ENCODE results near the gene ABCA2.

The ABCA2 gene

GRCh38 chr9:137012694-137013570, 15.1 kb downstream of the ABCA2 start:
- no peak for DNase-seq

- no peak for DNase-seq
Measured at GRCh38 chr9:137011907-137012675, 15.9 kb downstream of the ABCA2 start.

- no peak for DNase-seq
Measured at GRCh38 chr9:137011156-137011555, 16.9 kb downstream of the ABCA2 start.

- DNase-seq = no peak
Measured at GRCh38 chr9:137009938-137010732, 17.9 kb downstream of the ABCA2 start.

- no peak for DNase-seq
Measured at GRCh38 chr9:137009217-137009616, 18.8 kb downstream of the ABCA2 start.

GRCh38 chr9:137008312-137008711, 19.7 kb downstream of the ABCA2 start:
- DNase-seq = no peak

- no peak for DNase-seq
Measured at GRCh38 chr9:137007816-137008270, 20.2 kb downstream of the ABCA2 start.

GRCh38 chr9:137007108-137007815, 20.8 kb downstream of the ABCA2 start:
- no peak for DNase-seq

- DNase-seq = no peak
Measured at GRCh38 chr9:137006116-137007003, 21.7 kb downstream of the ABCA2 start.

- peak; percentile 26 for DNase-seq
Measured at GRCh38 chr9:137004285-137004684, 23.8 kb downstream of the ABCA2 start.

GRCh38 chr9:137002646-137003041, 25.4 kb downstream of the ABCA2 start:
- no peak for DNase-seq

- DNase-seq = no peak
Measured at GRCh38 chr9:137001857-137002645, 26.0 kb downstream of the ABCA2 start.

GRCh38 chr9:137000177-137000930, 27.7 kb downstream of the ABCA2 start:
- DNase-seq = peak; percentile 51

GRCh38 chr9:136997830-136998234, 30.2 kb downstream of the ABCA2 start:
- peak; percentile 50 for DNase-seq

GRCh38 chr9:136997371-136997770, 30.7 kb downstream of the ABCA2 start:
- DNase-seq = no peak

GRCh38 chr9:136996361-136997292, 31.4 kb downstream of the ABCA2 start, which contains the start of gene CLIC3:
CLIC3 (minus strand) TSS chr9:136996568; CDS start chr9:136996543, 25 bp downstream.
- DNase-seq = peak; percentile 68

- DNase-seq = no peak
Measured at GRCh38 chr9:136995772-136996311, 32.2 kb downstream of the ABCA2 start.

GRCh38 chr9:136995362-136995761, 32.7 kb downstream of the ABCA2 start:
- no peak for DNase-seq

All from CD4-positive, alpha-beta T cell treated with Interleukin-12 subunit alpha and Interleukin-12 subunit beta, for 1 hour (primary cell).